ENCODE results near the gene IKBKG.
"Not testable (repeated sequence)": the region's sequence is repeated elsewhere in the genome, so short reads cannot be mapped to it uniquely, and the experiment has no call there.

IKBKG gene

GRCh38 chrX:154584585-154585183 lies 37.3 kb downstream of the IKBKG start, which contains the start of gene CTAG1A:
CTAG1A (plus strand) TSS chrX:154585133; CDS start chrX:154585207, 74 bp downstream.
- not testable (repeated sequence) for H3K4me3 ChIP-seq (ENCODE audit: low read depth, low read length); DNase-seq (ENCODE audit: low read depth)

- DNase-seq (ENCODE audit: low read depth); H3K4me3 ChIP-seq (ENCODE audit: low read depth, low read length): not testable (repeated sequence)
Observed at GRCh38 chrX:154590415-154590814, 43.0 kb downstream of the IKBKG start.

DNA sequence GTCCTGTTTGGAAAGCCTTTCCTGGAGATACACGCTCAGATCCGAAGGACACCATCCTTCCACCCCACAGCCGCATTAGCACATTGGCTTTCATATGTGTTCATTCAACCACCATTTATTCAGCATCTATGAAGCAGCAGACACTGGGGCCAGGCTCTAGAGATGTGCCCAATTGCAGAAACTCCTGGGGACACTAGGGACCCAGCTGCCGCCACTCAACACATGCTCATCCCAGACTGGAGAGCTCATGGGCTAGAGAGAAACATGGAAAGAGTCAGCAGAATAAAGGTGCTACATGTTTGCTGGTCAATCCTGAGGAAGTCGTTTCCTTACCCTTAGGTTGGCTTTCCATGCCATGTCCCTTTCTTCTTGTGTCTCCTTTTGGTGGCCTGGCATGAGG lies 45.1 kb downstream of the IKBKG start:
- DNase-seq (ENCODE audit: low read depth), result no peak
- TF ChIP-seq, protein P1, sequence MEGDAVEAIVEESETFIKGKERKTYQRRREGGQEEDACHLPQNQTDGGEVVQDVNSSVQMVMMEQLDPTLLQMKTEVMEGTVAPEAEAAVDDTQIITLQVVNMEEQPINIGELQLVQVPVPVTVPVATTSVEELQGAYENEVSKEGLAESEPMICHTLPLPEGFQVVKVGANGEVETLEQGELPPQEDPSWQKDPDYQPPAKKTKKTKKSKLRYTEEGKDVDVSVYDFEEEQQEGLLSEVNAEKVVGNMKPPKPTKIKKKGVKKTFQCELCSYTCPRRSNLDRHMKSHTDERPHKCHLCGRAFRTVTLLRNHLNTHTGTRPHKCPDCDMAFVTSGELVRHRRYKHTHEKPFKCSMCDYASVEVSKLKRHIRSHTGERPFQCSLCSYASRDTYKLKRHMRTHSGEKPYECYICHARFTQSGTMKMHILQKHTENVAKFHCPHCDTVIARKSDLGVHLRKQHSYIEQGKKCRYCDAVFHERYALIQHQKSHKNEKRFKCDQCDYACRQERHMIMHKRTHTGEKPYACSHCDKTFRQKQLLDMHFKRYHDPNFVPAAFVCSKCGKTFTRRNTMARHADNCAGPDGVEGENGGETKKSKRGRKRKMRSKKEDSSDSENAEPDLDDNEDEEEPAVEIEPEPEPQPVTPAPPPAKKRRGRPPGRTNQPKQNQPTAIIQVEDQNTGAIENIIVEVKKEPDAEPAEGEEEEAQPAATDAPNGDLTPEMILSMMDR (IDR thresholded peaks at IDR 0.05; ENCODE audit: low read depth, low read length), result no peak
- TF ChIP-seq POLR2A (IDR thresholded peaks at IDR 0.05; ENCODE audit: extremely low read depth, insufficient read length) (no peak), MYC (IDR thresholded peaks at IDR 0.05; ENCODE audit: low read depth, low read length) (no peak), MAX (IDR thresholded peaks at IDR 0.05; ENCODE audit: low read depth, low read length) (no peak)
- no peak overlapping the region for H3K4me3 ChIP-seq (ENCODE audit: low read depth, low read length)

- no peak for DNase-seq (ENCODE audit: low read depth)
- H3K4me3 ChIP-seq (ENCODE audit: low read depth, low read length), result no peak overlapping the region
- TF ChIP-seq POLR2A (IDR thresholded peaks at IDR 0.05; ENCODE audit: extremely low read depth, insufficient read length) (no peak), MYC (IDR thresholded peaks at IDR 0.05; ENCODE audit: low read depth, low read length) (no peak), MAX (IDR thresholded peaks at IDR 0.05; ENCODE audit: low read depth, low read length) (no peak)
- TF ChIP-seq, protein P1 (IDR thresholded peaks at IDR 0.05; ENCODE audit: low read depth, low read length), result no peak
Observed at GRCh38 chrX:154593201-154593600, 45.8 kb downstream of the IKBKG start.

GRCh38 chrX:154594491-154594890 lies 47.1 kb downstream of the IKBKG start:
- no peak for DNase-seq (ENCODE audit: low read depth)

DNA sequence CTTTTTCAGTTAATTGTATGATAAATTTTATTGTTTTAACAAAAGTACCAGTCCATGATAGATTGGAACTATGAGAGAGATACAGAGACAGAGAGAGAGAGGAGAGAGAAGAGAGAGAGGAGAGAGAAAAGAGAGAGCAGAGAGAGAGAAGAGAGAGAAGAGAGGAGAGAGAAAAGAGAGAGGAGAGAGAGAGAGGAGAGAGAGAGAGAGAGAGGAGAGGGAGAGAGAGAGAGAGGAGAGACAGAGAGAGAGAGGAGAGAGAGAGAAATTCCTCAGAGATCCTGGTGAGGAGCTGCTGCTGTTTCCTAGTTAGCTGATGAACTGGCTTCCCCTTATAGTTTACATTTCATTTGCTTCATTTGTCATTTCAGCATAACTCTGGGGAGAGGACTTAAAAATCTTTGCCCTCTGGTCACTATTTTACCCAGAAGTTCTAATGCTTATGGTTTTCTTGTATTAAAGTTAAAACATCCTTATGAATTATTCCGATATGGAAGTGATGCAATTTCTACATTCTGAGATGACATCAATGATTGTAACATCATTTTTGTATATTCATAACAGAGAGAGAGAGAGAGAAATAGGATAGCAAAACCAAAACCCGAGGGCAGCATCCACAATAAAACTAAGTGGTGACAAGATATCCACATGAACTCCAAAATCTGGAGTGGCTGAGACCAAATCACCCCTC lies 48.3 kb downstream of the IKBKG start:
- TF ChIP-seq MYC (IDR thresholded peaks at IDR 0.05; ENCODE audit: low read depth, low read length), result no peak
- TF ChIP-seq, protein P1 (IDR thresholded peaks at IDR 0.05; ENCODE audit: low read depth, low read length), result no peak
- TF ChIP-seq POLR2A (IDR thresholded peaks at IDR 0.05; ENCODE audit: extremely low read depth, insufficient read length), result no peak
- no peak for TF ChIP-seq MAX (IDR thresholded peaks at IDR 0.05; ENCODE audit: low read depth, low read length)
- H3K4me3 ChIP-seq (ENCODE audit: low read depth, low read length), result no peak overlapping the region
- DNase-seq (ENCODE audit: low read depth), result no peak

More at GRCh38 chrX:154594491-154594890, 47.1 kb downstream of the IKBKG start:
- no peak overlapping the region for H3K4me3 ChIP-seq (ENCODE audit: low read depth, low read length)
- TF ChIP-seq, protein P1 (IDR thresholded peaks at IDR 0.05; ENCODE audit: low read depth, low read length), result no peak
- TF ChIP-seq POLR2A (IDR thresholded peaks at IDR 0.05; ENCODE audit: extremely low read depth, insufficient read length) (no peak), MAX (IDR thresholded peaks at IDR 0.05; ENCODE audit: low read depth, low read length) (no peak), MYC (IDR thresholded peaks at IDR 0.05; ENCODE audit: low read depth, low read length) (no peak)
